Natural killer cell (primary cell): ENCODE measurements around the gene AGPAT3. TPM values are rescaled to one million over a fixed set of nuclear protein-coding genes. Genes with fewer than 3 reads are reported as not detected.

Experiments used
- ATAC-seq, 3 donors: fragments of 150-1000 bp in 2 of 3; fragments of 200-7000 bp in 1 of 3; cut with Tn5 transposase; 1 replicate in 1 of 3; 2 replicates in 2 of 3; pipeline ENCODE4 v1.10.0; 2021; ENCODE audit warnings: mild to moderate bottlenecking in 2 of 3, moderate library complexity in 2 of 3
- DNase-seq, 2 donors: peaks; one replicate each; pipeline versions ENCODE4 v3.0.0 to v3.0.0-alpha.2; 2013 to 2021; ENCODE audit warnings: mixed read lengths in 1 of 2
- H3K27ac ChIP-seq: one replicate; pipeline ENCODE4 v1.5.1; 2013; ENCODE audit warnings: mild to moderate bottlenecking, low read length
- H3K27me3 ChIP-seq: one replicate; pipeline ENCODE4 v1.6.1; 2013; ENCODE audit warnings: low read length; ENCODE audit not compliant: control insufficient read depth, insufficient read depth
- H3K36me3 ChIP-seq: one replicate; pipeline ENCODE4 v1.6.1; 2013; ENCODE audit warnings: low read length; ENCODE audit not compliant: control insufficient read depth, insufficient read depth
- H3K4me1 ChIP-seq: one replicate; pipeline ENCODE4 v1.6.1; 2013; ENCODE audit warnings: low read length; ENCODE audit not compliant: control insufficient read depth, insufficient read depth
- H3K4me3 ChIP-seq: one replicate; pipeline ENCODE4 v1.5.1; 2013; ENCODE audit warnings: low read length
- H3K9me3 ChIP-seq: one replicate; pipeline ENCODE4 v1.6.1; 2013; ENCODE audit warnings: low read length; ENCODE audit not compliant: control insufficient read depth, insufficient read depth
- H3K27ac Mint-ChIP-seq, 2 donors: one replicate each; pipeline ENCODE4 v1.8.0; 2022; ENCODE audit warnings: mild to moderate bottlenecking in 2 of 2, mixed read lengths in 2 of 2, moderate library complexity in 1 of 2
- H3K27me3 Mint-ChIP-seq, 2 donors: one replicate each; pipeline ENCODE4 v1.8.0; 2022; ENCODE audit warnings: low read depth in 2 of 2, mixed read lengths in 2 of 2
- H3K36me3 Mint-ChIP-seq: one replicate; pipeline ENCODE4 v1.8.0; 2022; ENCODE audit warnings: mixed read lengths
- H3K4me1 Mint-ChIP-seq, 2 donors: one replicate each; pipeline ENCODE4 v1.8.0; 2022; ENCODE audit warnings: mixed read lengths in 2 of 2
- H3K4me3 Mint-ChIP-seq: one replicate; pipeline ENCODE4 v1.8.0; 2022; ENCODE audit warnings: mild to moderate bottlenecking, moderate library complexity, mixed read lengths
- H3K9me3 Mint-ChIP-seq, 2 donors: one replicate each; pipeline ENCODE4 v1.8.0; 2022; ENCODE audit warnings: mixed read lengths in 2 of 2
- WGBS: methylation state at CpG from one replicate; pipeline ENCODE4 v1.1.7; 2013; ENCODE audit warnings: missing lambda C conversion rate; ENCODE audit not compliant: insufficient coverage; 5-methylcytosine and 5-hydroxymethylcytosine counted together
- intact Hi-C: fragments of 100-400 bp; cut with micrococcal nuclease; formaldehyde crosslinking; loops from one replicate; pipeline ENCODE4 v1.14.2; 2022
- total RNA-seq, 4 donors: library from RNA; stranded (reverse); fragments of 120-200 nt in 1 of 4; gene quantifications; one replicate each; pipeline versions ENCODE4 v1.2.3 to v1.2.4, GENCODE V29; 2013 to 2022
- TF ChIP-seq, protein P1 (sequence below): fragments of 200-600 bp; IDR thresholded peaks from one replicate; pipeline ENCODE4 v1.8.0; 2022; ENCODE audit warnings: antibody characterized with exemption

Gene AGPAT3, protein sequence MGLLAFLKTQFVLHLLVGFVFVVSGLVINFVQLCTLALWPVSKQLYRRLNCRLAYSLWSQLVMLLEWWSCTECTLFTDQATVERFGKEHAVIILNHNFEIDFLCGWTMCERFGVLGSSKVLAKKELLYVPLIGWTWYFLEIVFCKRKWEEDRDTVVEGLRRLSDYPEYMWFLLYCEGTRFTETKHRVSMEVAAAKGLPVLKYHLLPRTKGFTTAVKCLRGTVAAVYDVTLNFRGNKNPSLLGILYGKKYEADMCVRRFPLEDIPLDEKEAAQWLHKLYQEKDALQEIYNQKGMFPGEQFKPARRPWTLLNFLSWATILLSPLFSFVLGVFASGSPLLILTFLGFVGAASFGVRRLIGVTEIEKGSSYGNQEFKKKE
- 10 to 100 TPM; 39.5 to 45.7 (median 42.3) TPM for total RNA-seq
- 21.0 TPM for total RNA-seq (2013)

DNA sequence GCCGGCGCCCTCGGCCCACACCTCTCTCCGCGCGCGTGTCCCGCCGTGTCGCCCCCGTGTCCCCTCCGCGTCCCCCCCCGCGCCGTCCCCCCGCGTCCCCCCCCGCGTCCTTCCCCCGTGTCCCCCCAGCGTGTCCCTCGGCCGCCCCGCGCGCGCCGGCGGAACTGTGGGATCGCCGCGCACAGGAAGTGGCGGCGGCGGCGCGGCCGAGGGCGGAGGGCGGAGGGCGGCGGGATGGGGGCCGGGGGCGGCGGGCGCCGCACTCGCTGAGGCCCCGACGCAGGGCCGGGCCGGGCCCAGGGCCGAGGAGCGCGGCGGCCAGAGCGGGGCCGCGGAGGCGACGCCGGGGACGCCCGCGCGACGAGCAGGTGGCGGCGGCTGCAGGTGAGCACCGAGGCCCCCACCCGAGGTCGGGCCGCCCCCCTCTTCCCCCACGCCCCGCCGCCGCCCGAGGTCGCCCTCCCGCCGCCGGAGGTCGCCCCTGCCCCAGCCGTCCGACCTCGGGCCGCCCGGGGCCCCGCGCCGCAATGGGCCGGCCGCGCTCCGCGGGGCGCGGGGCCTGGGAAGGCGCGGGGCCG is at the start of gene AGPAT3:
TSS of gene AGPAT3 (plus strand) at position 262 of the 578 bp plus-strand sequence. CDS start 94,459 bp downstream, outside the sequence.
- Histone ChIP-seq H3K36me3 (no peaks in the 10 kb centered on the region), H3K4me3 (peak within 1 kb of the TSS; percentile 47), H3K27me3 (no peaks in the 10 kb centered on the region), H3K9me3 (no peaks in the 10 kb centered on the region), H3K27ac (no peak within 1 kb of the TSS), H3K4me1 (peaks cover 21% of the 10 kb centered on the region)
- H3K36me3 Mint-ChIP-seq, result no peaks in the 10 kb centered on the region
- WGBS, result under 1% methylated on average over 97 of the region's 102 CpGs
- DNase-seq, result peak in 1 of 2 donors; percentile 64
- intact Hi-C loops, result loop anchor here (5.0 kb wide), 1 partner anchor 52 kb away; no protein-coding TSS in a partner anchor
- no peaks in the 10 kb centered on the region for H3K9me3 Mint-ChIP-seq
- ATAC-seq, result peak; percentile 41 to 49 (median 42)
- H3K27me3 Mint-ChIP-seq, result no peaks in the 10 kb centered on the region
- peak within 1 kb of the TSS; percentile 56 to 77 for H3K27ac Mint-ChIP-seq
- H3K4me3 Mint-ChIP-seq, result peak within 1 kb of the TSS; percentile 90
- TF ChIP-seq, protein P1, sequence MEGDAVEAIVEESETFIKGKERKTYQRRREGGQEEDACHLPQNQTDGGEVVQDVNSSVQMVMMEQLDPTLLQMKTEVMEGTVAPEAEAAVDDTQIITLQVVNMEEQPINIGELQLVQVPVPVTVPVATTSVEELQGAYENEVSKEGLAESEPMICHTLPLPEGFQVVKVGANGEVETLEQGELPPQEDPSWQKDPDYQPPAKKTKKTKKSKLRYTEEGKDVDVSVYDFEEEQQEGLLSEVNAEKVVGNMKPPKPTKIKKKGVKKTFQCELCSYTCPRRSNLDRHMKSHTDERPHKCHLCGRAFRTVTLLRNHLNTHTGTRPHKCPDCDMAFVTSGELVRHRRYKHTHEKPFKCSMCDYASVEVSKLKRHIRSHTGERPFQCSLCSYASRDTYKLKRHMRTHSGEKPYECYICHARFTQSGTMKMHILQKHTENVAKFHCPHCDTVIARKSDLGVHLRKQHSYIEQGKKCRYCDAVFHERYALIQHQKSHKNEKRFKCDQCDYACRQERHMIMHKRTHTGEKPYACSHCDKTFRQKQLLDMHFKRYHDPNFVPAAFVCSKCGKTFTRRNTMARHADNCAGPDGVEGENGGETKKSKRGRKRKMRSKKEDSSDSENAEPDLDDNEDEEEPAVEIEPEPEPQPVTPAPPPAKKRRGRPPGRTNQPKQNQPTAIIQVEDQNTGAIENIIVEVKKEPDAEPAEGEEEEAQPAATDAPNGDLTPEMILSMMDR, result no peak
- peaks cover 24 to 37% of the 10 kb centered on the region in 2 donors for H3K4me1 Mint-ChIP-seq

DNA sequence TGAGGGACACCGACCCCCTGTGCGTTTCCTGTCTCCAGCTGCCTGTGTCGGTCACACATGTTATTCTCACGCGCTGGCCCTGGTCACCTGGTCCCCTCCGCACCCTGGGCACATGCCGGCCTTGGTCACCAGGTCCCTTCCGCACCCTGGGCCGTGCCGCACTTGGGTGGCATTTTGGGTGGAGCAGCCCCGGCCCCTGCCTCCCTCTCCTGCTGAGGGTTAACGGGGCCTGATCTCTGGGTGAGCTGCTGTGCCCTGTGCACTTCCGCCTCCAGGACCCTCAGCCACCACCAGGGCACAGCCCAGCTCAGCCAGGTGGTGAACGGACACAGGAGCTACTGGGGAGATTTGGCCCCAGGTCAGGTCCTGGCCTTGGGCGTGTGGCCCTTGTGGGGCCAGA is 49.0 kb upstream of the AGPAT3 start:
- DNase-seq (no peak), ATAC-seq (no peak)
- TF ChIP-seq, protein P1, result no peak
- peaks cover 0 to 3% of the 10 kb centered on the region in 2 donors for H3K27me3 Mint-ChIP-seq
- H3K27ac Mint-ChIP-seq, result no peak overlapping the region
- H3K4me1 Mint-ChIP-seq, result peaks cover 0 to 8% of the 10 kb centered on the region in 2 donors
- no peak overlapping the region for H3K4me3 ChIP-seq
- no peak overlapping the region for H3K4me3 Mint-ChIP-seq
- H3K4me1 ChIP-seq, result peaks cover 29% of the 10 kb centered on the region
- no peak overlapping the region for H3K27ac ChIP-seq
- no peaks in the 10 kb centered on the region for H3K36me3 ChIP-seq
- H3K9me3 ChIP-seq, result peaks cover 6% of the 10 kb centered on the region
- H3K27me3 ChIP-seq, result no peaks in the 10 kb centered on the region
- intact Hi-C loops, result loop anchor here (10.0 kb wide), 1 partner anchor 669 kb away; no protein-coding TSS in a partner anchor
- no peaks in the 10 kb centered on the region for H3K36me3 Mint-ChIP-seq
- H3K9me3 Mint-ChIP-seq, result no peaks in the 10 kb centered on the region
- 93% methylated on average over 15 of the region's 15 CpGs for WGBS

DNA sequence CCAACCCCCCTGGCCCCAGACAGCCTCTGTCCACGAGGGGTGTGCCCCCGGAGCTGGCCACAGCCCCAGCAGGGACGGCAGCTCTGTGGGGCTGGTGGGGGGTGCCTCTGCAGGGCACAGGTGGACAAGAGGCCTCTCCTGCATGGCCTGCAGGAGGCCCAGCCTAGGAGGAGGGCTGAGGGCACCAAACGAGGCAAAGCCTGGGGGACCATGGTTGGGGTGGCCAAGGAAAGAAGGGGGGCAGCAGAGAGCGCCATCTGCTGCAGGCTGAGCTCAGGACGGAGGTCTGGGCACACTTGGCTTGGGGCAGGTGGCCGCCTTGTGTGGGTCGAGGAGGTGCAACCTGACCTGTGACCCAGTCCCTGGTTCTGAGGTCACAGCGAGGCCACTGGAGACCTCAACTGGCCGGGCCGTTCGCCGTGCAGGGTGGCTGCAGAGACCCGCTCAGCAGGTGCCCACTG is 48.4 kb upstream of the AGPAT3 start:
- Histone ChIP-seq H3K9me3 (peaks cover 6% of the 10 kb centered on the region), H3K4me3 (no peak overlapping the region), H3K4me1 (peaks cover 27% of the 10 kb centered on the region), H3K27ac (no peak overlapping the region), H3K27me3 (no peaks in the 10 kb centered on the region), H3K36me3 (no peaks in the 10 kb centered on the region)
- H3K9me3 Mint-ChIP-seq, result no peaks in the 10 kb centered on the region
- H3K36me3 Mint-ChIP-seq, result no peaks in the 10 kb centered on the region
- intact Hi-C loops, result loop anchor here (10.0 kb wide), 1 partner anchor 668 kb away; no protein-coding TSS in a partner anchor
- H3K27ac Mint-ChIP-seq, result no peak overlapping the region
- no peak for ATAC-seq
- no peak for DNase-seq
- H3K4me3 Mint-ChIP-seq, result no peak overlapping the region
- TF ChIP-seq, protein P1, result no peak
- WGBS, result 82% methylated on average over 14 of the region's 14 CpGs
- peaks cover 0 to 3% of the 10 kb centered on the region in 2 donors for H3K27me3 Mint-ChIP-seq
- H3K4me1 Mint-ChIP-seq, result peaks cover 0 to 6% of the 10 kb centered on the region in 2 donors
